Keratinocyte (primary cell): ENCODE data around the gene SWI5. TPM values are rescaled to one million over a fixed set of nuclear protein-coding genes. Genes with fewer than 3 reads are reported as not detected.

Experiments
- DNase-seq: peaks from one replicate; pipeline ENCODE4 v3.0.0-alpha.2; 2011; ENCODE audit warnings: low read depth, missing footprints, low spot score
- FAIRE-seq: peaks from 2 replicates; lab custom pipeline; 2011; peaks lifted over from hg19 to GRCh38; lab: Jason Lieb, UNC
- H2AFZ ChIP-seq: 2 replicates; pipeline ENCODE4 v1.6.0; 2012; ENCODE audit warnings: low read length, control low read depth, inconsistent platforms; ENCODE audit not compliant: control insufficient read depth
- H3K27ac ChIP-seq: 2 replicates; pipeline ENCODE4 v1.5.1; 2011; ENCODE audit warnings: low read length; ENCODE audit not compliant: control insufficient read depth, insufficient read depth
- H3K27me3 ChIP-seq: 3 replicates; pipeline ENCODE4 v1.6.0; 2011; ENCODE audit warnings: low read length; ENCODE audit not compliant: control insufficient read depth, insufficient read depth; ENCODE audit errors: extremely low read depth
- H3K36me3 ChIP-seq, 2 experiments: 2 replicates in 1 of 2; 3 replicates in 1 of 2; pipeline ENCODE4 v1.5.1; 2011; ENCODE audit warnings: low read length in 2 of 2, mild to moderate bottlenecking in 1 of 2; ENCODE audit not compliant: control insufficient read depth in 2 of 2, insufficient read depth in 2 of 2; ENCODE audit errors: extremely low read depth in 1 of 2
- H3K4me1 ChIP-seq: 3 replicates; pipeline ENCODE4 v1.5.1; 2011; ENCODE audit warnings: low read length; ENCODE audit not compliant: control insufficient read depth, insufficient read depth; ENCODE audit errors: extremely low read depth
- H3K4me2 ChIP-seq: 3 replicates; pipeline ENCODE4 v1.6.0; 2011; ENCODE audit warnings: low read depth, low read length; ENCODE audit not compliant: control insufficient read depth, insufficient read depth; ENCODE audit errors: extremely low read depth
- H3K4me3 ChIP-seq, 3 experiments: fragments of 200-600 bp in 1 of 3; sonication (generic) in 1 of 3; 2 replicates in 2 of 3; 3 replicates in 1 of 3; pipeline ENCODE4 v1.5.1; 2011 to 2016; ENCODE audit warnings: low read length in 3 of 3, mild to moderate bottlenecking in 3 of 3, control low read depth in 2 of 3, inconsistent platforms in 1 of 3, low read depth in 1 of 3, mixed read lengths in 1 of 3, mixed run types in 1 of 3, moderate library complexity in 1 of 3; ENCODE audit not compliant: control insufficient read depth in 2 of 3, insufficient read depth in 2 of 3; ENCODE audit errors: extremely low read depth in 1 of 3
- H3K79me2 ChIP-seq: 2 replicates; pipeline ENCODE4 v1.6.0; 2012; ENCODE audit warnings: low read length; ENCODE audit not compliant: control insufficient read depth, insufficient read depth
- H3K9ac ChIP-seq: 3 replicates; pipeline ENCODE4 v1.6.0; 2011; ENCODE audit warnings: low read length; ENCODE audit not compliant: control insufficient read depth, insufficient read depth; ENCODE audit errors: extremely low read depth
- H3K9me1 ChIP-seq: 3 replicates; pipeline ENCODE4 v1.6.0; 2011; ENCODE audit warnings: low read length; ENCODE audit not compliant: control insufficient read depth, insufficient read depth; ENCODE audit errors: extremely low read depth
- H3K9me3 ChIP-seq: 2 replicates; pipeline ENCODE4 v1.5.1; 2012; ENCODE audit warnings: low read depth, low read length; ENCODE audit not compliant: control insufficient read depth
- H4K20me1 ChIP-seq: 3 replicates; pipeline ENCODE4 v1.6.0; 2011; ENCODE audit warnings: low read length; ENCODE audit not compliant: control insufficient read depth, insufficient read depth; ENCODE audit errors: extremely low read depth
- EZH2 ChIP-seq: IDR thresholded peaks from one replicate; pipeline ENCODE4 v1.6.1; 2012; ENCODE audit warnings: inconsistent platforms, mild to moderate bottlenecking, low read length, moderate library complexity
- dilution Hi-C: fragments of 300-500 bp; cut with MboI; formaldehyde crosslinking; loops from one replicate; pipeline ENCODE4 v1.7.0; 2020; ENCODE audit warnings: low sequenced_read_pairs; ENCODE audit not compliant: extremely low pct_ligation_motif_present
- polyA plus RNA-seq, 5 experiments: library from polyadenylated mRNA; depleted of rRNA in 3 of 5; stranded (reverse) in 3 of 5; stranded (forward) in 1 of 5; unstranded in 1 of 5; fragments of >200 nt; gene quantifications; 1 replicate in 1 of 5; 2 replicates in 3 of 5; 3 replicates in 1 of 5; pipeline versions ENCODE4 v1.2.1 to v1.2.3, GENCODE V29; 2011 to 2012; ENCODE audit warnings: missing spikeins in 2 of 5, low read depth in 1 of 5, low replicate concordance in 1 of 5
- TF ChIP-seq, protein P1 (sequence below), 3 experiments: IDR thresholded peaks in 1 of 3; conservative IDR thresholded peaks in 1 of 3; optimal IDR thresholded peaks in 1 of 3; 2 replicates in 2 of 3; 3 replicates in 1 of 3; pipeline versions ENCODE3 to v1.5.1; 2011; ENCODE audit warnings: low read length in 3 of 3, mild to moderate bottlenecking in 3 of 3, moderate library complexity in 2 of 3, control low read depth in 1 of 3, inconsistent platforms in 1 of 3; ENCODE audit not compliant: insufficient read depth in 2 of 3; ENCODE audit errors: extremely low read depth in 1 of 3

Gene SWI5
- polyA plus RNA-seq, 1 donor (not counting 4 experiments of a cell fraction or from before 2014, with no cell fraction given) = 39.4 TPM

DNA sequence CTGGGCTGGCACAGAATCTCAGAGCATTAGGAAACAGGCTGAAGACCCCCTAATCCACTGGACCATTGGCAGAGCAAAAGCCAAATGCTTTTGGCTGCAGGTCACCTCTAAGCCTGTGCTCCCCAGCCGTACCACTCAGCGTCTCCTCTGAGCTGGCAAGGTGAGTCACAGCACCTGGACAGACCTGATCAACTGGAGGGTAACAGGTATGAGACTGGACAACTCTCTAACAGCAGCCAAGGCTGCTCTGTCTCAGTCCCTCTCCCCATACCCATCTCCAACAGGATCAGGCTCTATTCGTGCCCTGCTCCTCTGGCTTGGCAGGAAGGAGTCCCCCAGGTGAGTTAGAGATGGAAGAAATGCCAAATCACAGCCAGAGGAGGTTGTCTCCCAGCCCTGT lies 5.0 kb upstream of the SWI5 start:
- H3K36me3 ChIP-seq = peaks cover 31 to 45% of the 10 kb centered on the region in 2 experiments
- peaks cover 25% of the 10 kb centered on the region for H3K4me1 ChIP-seq
- no peaks in the 10 kb centered on the region for H3K9me3 ChIP-seq
- peaks cover 4% of the 10 kb centered on the region for H3K9me1 ChIP-seq
- no peaks in the 10 kb centered on the region for H3K27me3 ChIP-seq
- dilution Hi-C loops = no loop called here
- TF ChIP-seq EZH2 = no peak
- TF ChIP-seq, protein P1, sequence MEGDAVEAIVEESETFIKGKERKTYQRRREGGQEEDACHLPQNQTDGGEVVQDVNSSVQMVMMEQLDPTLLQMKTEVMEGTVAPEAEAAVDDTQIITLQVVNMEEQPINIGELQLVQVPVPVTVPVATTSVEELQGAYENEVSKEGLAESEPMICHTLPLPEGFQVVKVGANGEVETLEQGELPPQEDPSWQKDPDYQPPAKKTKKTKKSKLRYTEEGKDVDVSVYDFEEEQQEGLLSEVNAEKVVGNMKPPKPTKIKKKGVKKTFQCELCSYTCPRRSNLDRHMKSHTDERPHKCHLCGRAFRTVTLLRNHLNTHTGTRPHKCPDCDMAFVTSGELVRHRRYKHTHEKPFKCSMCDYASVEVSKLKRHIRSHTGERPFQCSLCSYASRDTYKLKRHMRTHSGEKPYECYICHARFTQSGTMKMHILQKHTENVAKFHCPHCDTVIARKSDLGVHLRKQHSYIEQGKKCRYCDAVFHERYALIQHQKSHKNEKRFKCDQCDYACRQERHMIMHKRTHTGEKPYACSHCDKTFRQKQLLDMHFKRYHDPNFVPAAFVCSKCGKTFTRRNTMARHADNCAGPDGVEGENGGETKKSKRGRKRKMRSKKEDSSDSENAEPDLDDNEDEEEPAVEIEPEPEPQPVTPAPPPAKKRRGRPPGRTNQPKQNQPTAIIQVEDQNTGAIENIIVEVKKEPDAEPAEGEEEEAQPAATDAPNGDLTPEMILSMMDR (optimal IDR thresholded peaks at IDR 0.05 in 1 of 3, IDR thresholded peaks at IDR 0.05 in 1 of 3, conservative IDR thresholded peaks at IDR 0.05 in 1 of 3; ENCODE audit: extremely low read depth in 1 of 3, insufficient read depth in 2 of 3, low read length in 3 of 3) = no peak
- no peak for DNase-seq
- H3K4me3 ChIP-seq = no peak overlapping the region
- peak overlapping the region; percentile 40 for H3K27ac ChIP-seq
- no peaks in the 10 kb centered on the region for H4K20me1 ChIP-seq
- peak overlapping the region; percentile 22 for H3K9ac ChIP-seq
- peaks cover 18% of the 10 kb centered on the region for H3K79me2 ChIP-seq
- peak overlapping the region; percentile 45 for H3K4me2 ChIP-seq
- H2AFZ ChIP-seq = no peak overlapping the region
- FAIRE-seq = peak; percentile 48

DNA sequence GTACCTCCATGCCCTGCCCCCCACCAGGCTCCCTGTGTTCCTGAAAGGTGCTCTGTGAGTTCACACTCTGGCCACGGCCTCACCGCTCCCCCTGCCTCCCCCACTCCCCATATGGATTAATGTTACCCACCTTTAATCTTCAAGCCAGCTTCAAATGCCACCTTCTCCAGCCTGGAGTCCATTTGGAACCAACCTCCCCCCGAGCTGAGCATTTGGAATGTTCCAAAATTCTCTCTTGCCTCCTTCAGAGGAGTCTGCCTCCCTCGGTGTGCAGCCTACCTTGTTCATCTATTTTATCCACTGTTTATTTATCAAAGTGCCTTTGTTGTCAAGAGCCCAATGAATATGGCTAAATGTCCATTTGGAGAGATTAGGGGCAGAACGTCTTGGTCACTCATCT lies 4.6 kb upstream of the SWI5 start:
- Histone ChIP-seq H3K9ac (peak overlapping the region; percentile 22), H3K79me2 (peaks cover 21% of the 10 kb centered on the region), H3K9me3 (no peaks in the 10 kb centered on the region), H3K9me1 (peaks cover 4% of the 10 kb centered on the region), H3K27me3 (no peaks in the 10 kb centered on the region), H3K27ac (peak overlapping the region; percentile 40), H4K20me1 (no peaks in the 10 kb centered on the region), H2AFZ (no peak overlapping the region), H3K4me3 (no peak overlapping the region), H3K36me3 (peaks cover 30 to 42% of the 10 kb centered on the region in 2 experiments), H3K4me2 (peak overlapping the region; percentile 45), H3K4me1 (peaks cover 25% of the 10 kb centered on the region)
- FAIRE-seq = no peak
- no peak for TF ChIP-seq EZH2
- no peak for DNase-seq
- dilution Hi-C loops = no loop called here

DNA sequence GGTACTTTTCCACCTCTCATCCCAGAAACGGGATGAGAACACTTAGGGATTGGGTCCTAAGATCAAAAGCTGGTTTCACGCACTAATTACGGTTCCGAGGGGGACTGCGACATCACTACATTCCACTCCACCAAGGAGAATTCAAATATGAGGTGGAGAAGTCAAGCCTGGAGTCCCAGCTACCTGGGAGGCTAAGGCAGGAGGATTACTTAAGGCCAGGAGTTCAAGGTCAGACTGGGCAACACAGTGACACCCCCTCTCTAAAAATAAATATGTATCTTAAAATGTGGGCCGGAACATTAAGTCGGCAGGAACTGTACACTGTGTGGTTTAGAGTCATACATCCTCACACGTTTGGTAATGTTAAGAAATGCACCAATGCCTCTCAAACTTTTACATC lies 1.8 kb upstream of the SWI5 start:
- Histone ChIP-seq H3K27ac (no peak overlapping the region), H3K4me1 (peaks cover 28% of the 10 kb centered on the region), H3K36me3 (peaks cover 14 to 21% of the 10 kb centered on the region in 2 experiments), H3K9me1 (peaks cover 4% of the 10 kb centered on the region), H3K79me2 (peaks cover 25% of the 10 kb centered on the region), H3K4me3 (no peak overlapping the region), H2AFZ (no peak overlapping the region), H4K20me1 (no peaks in the 10 kb centered on the region), H3K9me3 (no peaks in the 10 kb centered on the region), H3K4me2 (peak overlapping the region; percentile 100), H3K9ac (peak overlapping the region; percentile 80), H3K27me3 (no peaks in the 10 kb centered on the region)
- DNase-seq = no peak
- TF ChIP-seq, protein P1 (optimal IDR thresholded peaks at IDR 0.05 in 1 of 3, IDR thresholded peaks at IDR 0.05 in 1 of 3, conservative IDR thresholded peaks at IDR 0.05 in 1 of 3; ENCODE audit: extremely low read depth in 1 of 3, insufficient read depth in 2 of 3, low read length in 3 of 3) = no peak
- TF ChIP-seq EZH2 = no peak
- no peak for FAIRE-seq
- dilution Hi-C loops = no loop called here
